K562 (cell line): Measurements from ENCODE around the gene HCN1. TPM values are rescaled to one million over a fixed set of nuclear protein-coding genes. Genes with fewer than 3 reads are reported as not detected.
A peak's percentile ranks its signal among the peaks of the same experiment; 100 is the strongest.

Experiments
- ATAC-seq: fragments of 200-7000 bp; cut with Tn5 transposase; 3 replicates; pipeline ENCODE4 v1.9.1; 2020; ENCODE audit warnings: moderate library complexity
- BruUV-seq: library from RNA; stranded (reverse); fragments of 400-500 nt; replicated peaks from 2 replicates; lab custom pipeline; 2021; lab: Mats Ljungman, UMichigan
- CTCF ChIA-PET: fragments of 300-600 bp; formaldehyde crosslinking; extraction: SDS; loops from one replicate; lab custom pipeline; 2021; ENCODE audit warnings: low intra/inter-chr PET ratio; lab: Yijun Ruan, JAX
- POLR2A ChIA-PET: fragments of 300-600, 350-650 bp; sonication (Branson Sonifier 250); formaldehyde crosslinking; extraction: SDS; loops from one replicate; lab custom pipeline; 2021; ENCODE audit warnings: antibody characterized with exemption, inconsistent platforms; lab: Yijun Ruan, JAX
- DNase-seq, 4 experiments: peaks; one replicate each; pipeline versions ENCODE4 v3.0.0 to v3.0.0-alpha.2; 2011 to 2018; ENCODE audit warnings: low spot score in 3 of 4, mixed read lengths in 3 of 4; ENCODE audit errors: extremely low read depth in 1 of 4
- FAIRE-seq: peaks from 2 replicates; lab custom pipeline; 2011; peaks lifted over from hg19 to GRCh38; lab: Jason Lieb, UNC
- H2AFZ ChIP-seq: 2 replicates; pipeline ENCODE4 v1.6.0; 2011; ENCODE audit warnings: low read depth, low read length, control low read depth, inconsistent platforms
- H3K27ac ChIP-seq: fragments of 200-600 bp; 3 replicates; pipeline ENCODE4 v1.8.0; 2011; ENCODE audit warnings: low read depth, mild to moderate bottlenecking, control low read depth, inconsistent platforms, low read length, moderate library complexity, mixed read lengths; ENCODE audit errors: extremely low read depth
- H3K27me3 ChIP-seq, 2 experiments: fragments of 300-600 bp in 1 of 2; 2 replicates in 1 of 2; 3 replicates in 1 of 2; pipeline versions ENCODE4 v1.6.0 to v1.8.0; 2011; ENCODE audit warnings: inconsistent platforms in 2 of 2, low read length in 2 of 2, mild to moderate bottlenecking in 1 of 2, mixed read lengths in 1 of 2, moderate library complexity in 1 of 2; ENCODE audit not compliant: control insufficient read depth in 2 of 2, insufficient read depth in 2 of 2
- H3K36me3 ChIP-seq: fragments of 300-600 bp; 3 replicates; pipeline ENCODE4 v1.8.0; 2011; ENCODE audit warnings: mild to moderate bottlenecking, low read length, inconsistent platforms; ENCODE audit not compliant: control insufficient read depth, insufficient read depth
- H3K4me1 ChIP-seq, 2 experiments: fragments of 200-600 bp in 1 of 2; replicated peaks in 1 of 2; 2 replicates in 1 of 2; 3 replicates in 1 of 2; pipeline versions ENCODE4 v1.5.1 to v1.8.0; 2011; ENCODE audit warnings: inconsistent platforms in 2 of 2, low read length in 2 of 2, mild to moderate bottlenecking in 1 of 2, mixed read lengths in 1 of 2, moderate library complexity in 1 of 2; ENCODE audit not compliant: control insufficient read depth in 2 of 2, insufficient read depth in 2 of 2
- H3K4me2 ChIP-seq: 2 replicates; pipeline ENCODE4 v1.6.1; 2011; ENCODE audit warnings: low read length, control low read depth, inconsistent platforms, mixed read lengths; ENCODE audit not compliant: insufficient read depth
- H3K4me3 ChIP-seq: fragments of 200-600 bp; sonication (generic), shearing (Covaris generic); 2 replicates; pipeline ENCODE4 v1.5.1; 2016; ENCODE audit warnings: control low read depth, inconsistent platforms
- H3K79me2 ChIP-seq: fragments of 200-600 bp; 3 replicates; pipeline ENCODE4 v1.8.0; 2011; ENCODE audit warnings: low read length, inconsistent platforms; ENCODE audit not compliant: control insufficient read depth, insufficient read depth
- H3K9ac ChIP-seq, 2 experiments: 2 replicates each; pipeline versions ENCODE4 v1.6.0 to v1.6.1; 2011; ENCODE audit warnings: low read depth in 2 of 2, low read length in 2 of 2, control low read depth in 1 of 2, inconsistent platforms in 1 of 2, mild to moderate bottlenecking in 1 of 2, mixed read lengths in 1 of 2; ENCODE audit not compliant: insufficient read depth in 1 of 2
- H3K9me1 ChIP-seq: one replicate; pipeline ENCODE4 v1.6.0; 2011; ENCODE audit warnings: inconsistent platforms, mild to moderate bottlenecking, low read length, moderate library complexity; ENCODE audit not compliant: control insufficient read depth, insufficient read depth
- H3K9me3 ChIP-seq: replicated peaks from 2 replicates; pipeline ENCODE4 v1.5.1; 2011; ENCODE audit warnings: low read depth, low read length, inconsistent platforms; ENCODE audit not compliant: control insufficient read depth, insufficient read depth
- H4K20me1 ChIP-seq: replicated peaks from 2 replicates; pipeline ENCODE4 v1.6.1; 2011; ENCODE audit warnings: low read length, inconsistent platforms, mixed read lengths; ENCODE audit not compliant: control insufficient read depth, insufficient read depth
- C11orf30 ChIP-seq: fragments of 450-650 bp; IDR thresholded peaks from 2 replicates; pipeline ENCODE4 v1.6.1; 2016; ENCODE audit warnings: low read depth, mild to moderate bottlenecking
- ETV5 ChIP-seq: sonication (generic); formaldehyde crosslinking; IDR thresholded peaks from 2 replicates; pipeline ENCODE4 v1.4.0; 2020; ENCODE audit warnings: low read depth, mild to moderate bottlenecking, missing genetic modification reagents
- MAFF ChIP-seq: IDR thresholded peaks from 2 replicates; pipeline ENCODE4 v1.6.1; 2012; ENCODE audit warnings: low read length, improper control_type of control experiment
- MAFG ChIP-seq: fragments of 450-650 bp; conservative IDR thresholded peaks from 2 replicates; pipeline ENCODE4 v1.6.1; 2016; ENCODE audit warnings: missing genetic modification characterization, missing compliant biosample characterization
- MAFK ChIP-seq: IDR thresholded peaks from 2 replicates; pipeline ENCODE4 v1.6.1; 2011; ENCODE audit warnings: low read length, improper control_type of control experiment
- PKNOX1 ChIP-seq: fragments of 450-650 bp; IDR thresholded peaks from 2 replicates; pipeline ENCODE4 v1.6.1; 2016
- TCF15 ChIP-seq: fragments of 250-450 bp; sonication (Bioruptor Pico); IDR thresholded peaks from 2 replicates; pipeline ENCODE4 v1.8.0; 2022; ENCODE audit warnings: moderate library complexity, mild to moderate bottlenecking, inconsistent platforms
- TEAD4 ChIP-seq, 2 experiments: sonication (generic) in 1 of 2; formaldehyde crosslinking in 1 of 2; IDR thresholded peaks; 2 replicates each; pipeline versions ENCODE4 v1.6.1 to v1.8.0; 2012 to 2022; ENCODE audit warnings: borderline replicate concordance in 1 of 2, inconsistent platforms in 1 of 2, low read length in 1 of 2, mild to moderate bottlenecking in 1 of 2, missing genetic modification reagents in 1 of 2
- ZNF316 ChIP-seq: fragments of 450-650 bp; IDR thresholded peaks from 2 replicates; pipeline ENCODE4 v1.6.1; 2016
- WGBS: fragments of 100-300 bp; shearing (Covaris generic); methylation state at CpG from one replicate; pipeline ENCODE4 v1.1.6; 2016; ENCODE audit warnings: low coverage, mixed read lengths; ENCODE audit not compliant: insufficient coverage; ENCODE audit errors: missing lambda C conversion rate; 5-methylcytosine and 5-hydroxymethylcytosine counted together
- in situ Hi-C: fragments of 300-500 bp; cut with MboI; formaldehyde crosslinking; loops from 4 replicates; pipeline ENCODE4 v1.15.0; 2018; ENCODE audit warnings: inconsistent platforms, mixed read lengths
- intact Hi-C: fragments of 100-400 bp; cut with micrococcal nuclease; formaldehyde crosslinking; loops from 2 replicates; pipeline ENCODE4 v1.14.2; 2022
- polyA plus RNA-seq, 8 experiments: library from polyadenylated mRNA; depleted of rRNA in 4 of 8; stranded (reverse) in 5 of 8; unstranded in 3 of 8; fragments of >200 nt; fragmentation: Nextera tagmentation in 2 of 8; fragmentation: Illumina TruSeq in 1 of 8; extraction: Ambion mirVana in 2 of 8; extraction: Trizol in 1 of 8; gene quantifications; 2 replicates each; pipeline versions ENCODE4 v1.2.1 to v1.2.3, GENCODE V29; 2011 to 2014; ENCODE audit warnings: inconsistent platforms in 1 of 8, missing spikeins in 1 of 8
- total RNA-seq, 7 experiments: library from RNA; depleted of rRNA in 6 of 7; stranded (reverse); fragments of >200 nt in 6 of 7; fragmentation: Illumina TruSeq in 2 of 7; extraction: Trizol in 2 of 7; gene quantifications; 2 replicates each; pipeline versions ENCODE4 v1.2.1 to v1.2.3, GENCODE V29; 2011 to 2021; ENCODE audit warnings: low replicate concordance in 1 of 7

HCN1 gene
- total and polyA plus RNA-seq, 9 of the 15 experiments (the other 6 are each of a cell fraction or from before 2014, with no cell fraction given) = not detected

- FAIRE-seq (no peak), ATAC-seq (no peak), DNase-seq (no peak)
- in situ Hi-C loops (no loop called here), intact Hi-C loops (no loop called here)
- Histone ChIP-seq H3K9me1 (no peaks in the 10 kb centered on the region), H3K9ac (no peak overlapping the region), H3K36me3 (no peaks in the 10 kb centered on the region), H3K4me1 (peaks cover 0 to 5% of the 10 kb centered on the region in 2 experiments; a peak in 1 of 5 replicates), H3K9me3 (no peaks in the 10 kb centered on the region; the same call in 1 of the 2 replicates), H3K4me3 (no peak overlapping the region), H3K27ac (no peak overlapping the region), H3K79me2 (no peaks in the 10 kb centered on the region), H3K4me2 (no peak overlapping the region), H3K27me3 (no peaks in the 10 kb centered on the region), H4K20me1 (no peaks in the 10 kb centered on the region), H2AFZ (no peak overlapping the region)
- BruUV-seq = no TSS peak
- ChIA-PET POLR2A (no interaction called here), CTCF (no interaction called here)
- TF ChIP-seq TCF15 (CRISPR knock-in tag) = no peak
- TF ChIP-seq PKNOX1 = no peak
- no peak for TF ChIP-seq TEAD4 (IDR thresholded peaks at IDR 0.05; ENCODE audit: low read length)
- no peak for TF ChIP-seq TEAD4 (CRISPR knock-in tag; IDR thresholded peaks at IDR 0.05; ENCODE audit: borderline replicate concordance)
- TF ChIP-seq C11orf30 = peak; percentile 9; the same call in 1 of the 2 replicates
- TF ChIP-seq MAFK = peak; percentile 38; the same call in 1 of the 2 replicates
- no peak for TF ChIP-seq ETV5 (CRISPR knock-in tag)
- TF ChIP-seq ZNF316 = peak; percentile 47
- TF ChIP-seq MAFG (tag) = 0 out of 2 replicates have a peak, but pooled peaks have one; percentile 27
- TF ChIP-seq MAFF = peak; percentile 40
- 6% methylated on average over 1 of the region's 1 CpG for WGBS
These were observed 431.7 kb downstream of the HCN1 start for GRCh38 chr5:45264447-45264846.
